Activated CD4-positive, alpha-beta T cell treated with anti-CD3 and anti-CD28 coated beads, Interleukin-2, amount 50 U/mL, for 16 hours (primary cell): ENCODE results near the gene TGM4.

Experiments
- DNase-seq: peaks from one replicate; pipeline ENCODE4 v3.0.0-alpha.2; 2020

Gene TGM4

GRCh38 chr3:44883213-44883955 is 9.0 kb downstream of the TGM4 start:
- no peak for DNase-seq

DNA sequence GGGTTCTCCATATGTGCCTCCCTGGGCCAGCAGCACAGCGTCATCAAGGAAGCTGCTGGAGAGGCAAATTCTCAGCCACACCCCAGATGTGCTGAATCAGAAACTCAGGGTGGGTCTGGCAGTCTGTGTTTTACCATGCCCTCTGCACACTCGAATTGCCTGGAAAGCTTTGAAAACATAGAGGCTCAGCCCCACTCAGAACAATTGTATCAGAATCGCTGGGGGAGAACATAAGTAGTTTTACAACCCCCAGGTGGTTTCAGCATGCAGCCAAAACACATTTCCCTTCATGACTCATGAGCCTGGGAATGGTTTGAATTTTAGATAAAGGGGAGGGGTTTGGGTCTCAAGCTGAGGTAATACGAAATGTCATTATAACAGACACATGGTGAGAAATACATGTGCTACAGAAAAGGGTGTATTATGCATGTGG is 9.6 kb downstream of the TGM4 start:
- DNase-seq = no peak

DNA sequence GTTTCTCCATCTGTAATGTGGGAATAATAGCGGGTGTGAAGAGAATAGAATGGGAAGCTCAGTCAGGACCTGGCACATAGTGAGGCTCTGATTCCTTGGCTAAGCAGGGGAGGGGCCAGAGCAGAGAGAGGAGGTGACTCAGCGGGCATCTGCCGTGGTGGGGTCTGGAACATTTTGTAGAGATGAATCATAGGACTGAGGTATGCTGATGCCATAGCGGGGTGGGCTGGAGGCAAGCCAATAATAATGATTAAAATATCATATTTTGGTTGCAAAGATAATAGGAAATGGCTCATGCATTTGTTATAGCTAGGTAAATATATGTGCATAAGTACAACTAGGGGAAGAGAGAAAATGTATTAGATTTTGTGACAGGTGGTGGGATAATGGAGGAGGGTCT is 11.2 kb downstream of the TGM4 start:
- DNase-seq = no peak

GRCh38 chr3:44886561-44886960 is 12.2 kb downstream of the TGM4 start:
- no peak for DNase-seq

- DNase-seq = no peak
Measured at GRCh38 chr3:44887101-44887500, 12.7 kb downstream of the TGM4 start.

GRCh38 chr3:44890258-44890657 is 15.8 kb downstream of the TGM4 start:
- DNase-seq = no peak

DNA sequence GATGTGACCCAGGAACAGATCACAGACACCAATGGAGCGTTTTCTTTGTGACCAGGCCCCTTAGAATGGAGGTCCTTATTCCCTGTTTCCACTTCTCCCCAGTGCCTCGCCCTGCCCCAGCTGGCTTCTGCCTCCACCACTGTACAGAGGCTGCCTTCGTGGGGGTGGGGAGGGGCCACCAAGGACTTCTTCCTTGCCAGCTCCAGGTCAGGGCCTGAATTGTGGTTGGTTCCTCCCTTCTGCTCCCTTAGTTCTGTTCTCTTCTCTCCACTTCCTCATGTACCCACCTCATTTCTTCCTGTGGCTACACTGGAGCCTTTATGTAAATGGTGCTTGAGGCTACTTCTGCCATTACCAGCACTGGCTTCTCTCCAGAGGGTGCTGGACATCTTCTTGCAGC is 16.4 kb downstream of the TGM4 start:
- DNase-seq = no peak

- no peak for DNase-seq
Measured at GRCh38 chr3:44892689-44893088, 18.3 kb downstream of the TGM4 start.

DNA sequence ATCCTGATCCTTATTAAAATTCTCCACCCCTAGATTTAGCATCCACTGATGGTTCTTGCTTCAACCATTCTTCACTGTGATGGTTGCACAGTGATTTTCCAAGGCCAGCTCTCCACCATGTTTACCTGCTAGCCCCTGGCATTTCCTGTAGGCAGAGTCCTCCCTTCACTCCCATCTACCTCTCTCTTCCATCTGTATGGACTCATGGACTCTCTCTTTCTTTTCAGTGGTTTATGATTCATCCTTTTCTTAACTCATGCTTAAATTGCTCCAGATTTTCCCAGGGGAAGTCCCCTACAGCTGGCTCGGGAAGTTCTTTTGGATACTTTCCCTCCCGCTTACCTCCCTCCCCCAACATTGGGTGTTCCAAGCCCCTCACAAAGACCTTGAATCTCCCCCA is 18.7 kb downstream of the TGM4 start:
- no peak for DNase-seq

GRCh38 chr3:44894485-44894884 is 20.1 kb downstream of the TGM4 start:
- no peak for DNase-seq

DNA sequence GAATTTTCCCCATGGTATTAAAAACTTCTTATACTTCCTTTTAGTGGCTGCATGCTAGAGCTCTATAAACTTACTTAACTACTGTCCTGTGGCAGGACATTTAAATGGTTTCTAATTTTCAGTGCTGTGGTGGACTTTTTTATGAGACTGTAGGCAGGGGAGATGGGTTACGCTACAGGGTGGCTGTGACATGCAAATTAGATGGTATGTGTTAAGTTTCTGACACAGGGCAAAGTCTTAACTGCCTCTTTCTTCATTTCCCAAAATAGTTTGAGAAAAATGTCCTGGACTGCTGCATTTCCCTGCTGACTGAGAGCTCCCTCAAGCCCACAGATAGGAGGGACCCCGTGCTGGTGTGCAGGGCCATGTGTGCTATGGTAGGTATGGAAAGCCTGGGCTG is 22.0 kb downstream of the TGM4 start:
- DNase-seq = no peak

DNA sequence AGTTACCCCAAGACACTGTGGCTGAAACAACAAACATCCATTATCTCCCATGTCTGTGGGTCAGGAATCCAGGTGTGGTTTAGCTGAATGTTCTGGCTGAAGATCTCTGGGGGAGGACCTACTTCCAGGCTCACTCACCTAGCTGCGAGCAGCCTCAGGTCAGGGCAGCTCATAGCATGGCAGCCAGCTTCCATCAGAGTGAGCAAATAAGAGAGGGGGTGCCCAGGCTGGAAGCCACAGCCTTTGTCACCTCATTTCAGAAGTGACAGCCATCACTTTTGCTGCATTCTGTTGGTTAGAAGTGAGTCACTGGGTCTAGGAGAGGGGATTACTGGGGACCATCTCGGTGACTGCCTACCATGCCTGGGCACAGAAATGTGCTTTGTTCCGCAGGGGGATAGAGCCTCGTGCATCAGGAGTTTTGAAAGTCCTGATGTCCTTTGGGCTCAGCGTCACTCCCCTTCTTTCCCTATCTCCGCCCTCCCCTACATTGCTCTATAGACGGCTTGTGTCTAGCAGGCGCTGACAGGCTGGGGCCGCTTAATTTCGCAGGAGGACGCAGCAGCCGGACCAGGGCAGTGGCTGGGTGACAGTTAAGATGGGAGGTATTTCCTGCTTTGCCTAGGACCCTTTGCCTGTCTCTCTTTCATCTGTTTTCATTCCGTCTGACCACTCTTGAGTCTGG is 25.4 kb downstream of the TGM4 start:
- peak; percentile 5 for DNase-seq

GRCh38 chr3:44902628-44903027 is 28.2 kb downstream of the TGM4 start:
- no peak for DNase-seq

DNA sequence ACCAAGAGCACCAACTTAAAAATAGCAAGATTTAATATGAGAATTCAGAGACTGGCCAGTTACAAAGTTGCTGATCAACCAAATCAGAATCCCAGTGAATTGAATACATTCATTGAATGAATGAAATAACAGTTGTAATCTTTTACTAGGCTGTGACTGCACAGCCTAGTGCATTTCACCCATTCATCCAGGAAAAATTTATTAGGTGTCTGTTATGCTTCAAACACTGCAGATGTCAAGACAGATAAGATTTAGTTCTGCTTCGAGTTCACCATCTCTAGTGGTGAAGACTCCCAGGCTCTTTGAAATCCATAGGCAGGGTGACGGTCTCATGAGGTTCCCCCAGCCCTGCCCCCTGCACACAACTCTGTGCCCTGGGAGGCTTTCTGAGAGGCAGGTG is 28.9 kb downstream of the TGM4 start:
- no peak for DNase-seq

- no peak for DNase-seq
Measured at GRCh38 chr3:44903751-44904150, 29.3 kb downstream of the TGM4 start.

DNA sequence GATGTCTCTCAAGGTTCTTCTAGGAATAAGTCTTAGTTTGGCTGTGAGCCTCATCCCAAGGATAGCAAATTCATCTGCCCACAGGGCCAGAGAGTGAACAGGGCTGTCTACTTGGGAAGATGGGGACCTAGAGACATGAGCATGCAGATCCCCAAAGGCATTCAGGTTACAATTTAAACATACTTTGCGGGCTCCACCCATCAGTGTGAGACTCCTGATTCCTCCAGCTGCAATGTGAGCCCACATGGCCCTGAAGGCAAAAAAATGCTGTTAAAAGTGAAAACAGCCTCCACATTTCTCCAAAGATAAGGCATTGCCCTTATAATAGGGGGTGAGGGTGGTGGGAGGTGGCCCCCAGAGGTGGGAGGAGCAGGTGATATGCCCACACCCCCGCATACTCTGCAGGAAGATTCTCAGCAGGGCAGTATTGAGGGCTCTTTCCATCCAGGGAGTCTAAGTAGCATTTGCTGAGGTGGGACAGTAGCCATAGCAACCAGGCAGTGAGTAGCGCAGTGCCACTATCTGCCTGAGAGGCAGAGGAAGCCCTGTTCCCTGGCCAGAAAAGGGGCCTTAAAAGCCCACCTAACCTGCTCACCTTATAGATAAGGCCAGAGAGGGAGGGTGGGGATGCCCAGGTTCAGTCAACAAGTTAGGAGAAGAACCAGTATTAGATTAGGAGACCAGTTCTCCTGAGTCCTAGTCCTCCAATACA is 31.2 kb downstream of the TGM4 start:
- no peak for DNase-seq

DNA sequence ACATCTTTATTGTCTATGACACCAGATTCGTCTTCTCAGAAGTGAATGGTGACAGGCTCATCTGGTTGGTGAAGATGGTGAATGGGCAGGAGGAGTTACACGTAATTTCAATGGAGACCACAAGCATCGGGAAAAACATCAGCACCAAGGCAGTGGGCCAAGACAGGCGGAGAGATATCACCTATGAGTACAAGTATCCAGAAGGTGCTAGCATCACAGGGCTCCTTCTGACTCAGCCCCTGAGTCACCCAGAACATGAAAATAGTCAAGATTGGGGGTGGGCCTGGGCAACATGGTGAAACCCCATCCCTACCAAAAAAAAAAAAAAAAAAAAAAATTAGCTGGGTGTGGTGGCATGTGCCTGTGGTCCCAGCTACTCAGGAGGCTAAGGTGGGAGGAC is 32.6 kb downstream of the TGM4 start:
- DNase-seq = no peak

DNA sequence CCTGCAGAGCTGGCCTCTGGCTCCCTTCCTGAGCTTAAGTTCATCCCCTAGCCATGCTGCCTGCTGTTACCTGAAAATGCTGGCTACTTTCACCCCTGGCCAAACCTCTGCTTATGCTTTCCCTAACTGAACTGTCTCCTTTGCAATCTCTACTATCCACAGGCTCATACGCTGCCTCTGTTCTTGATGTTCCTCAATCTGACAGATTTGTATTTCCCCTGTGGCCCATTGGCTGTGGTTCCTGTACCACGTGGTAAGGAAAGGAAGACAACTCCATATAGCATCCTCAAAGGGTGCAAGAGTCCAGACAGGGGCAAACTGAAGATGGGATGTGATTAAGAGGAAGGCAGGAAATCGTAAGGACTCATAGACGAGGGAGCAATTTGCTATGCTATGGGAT is 33.2 kb downstream of the TGM4 start:
- DNase-seq = no peak

- no peak for DNase-seq
Measured at GRCh38 chr3:44909063-44909462, 34.7 kb downstream of the TGM4 start.

DNA sequence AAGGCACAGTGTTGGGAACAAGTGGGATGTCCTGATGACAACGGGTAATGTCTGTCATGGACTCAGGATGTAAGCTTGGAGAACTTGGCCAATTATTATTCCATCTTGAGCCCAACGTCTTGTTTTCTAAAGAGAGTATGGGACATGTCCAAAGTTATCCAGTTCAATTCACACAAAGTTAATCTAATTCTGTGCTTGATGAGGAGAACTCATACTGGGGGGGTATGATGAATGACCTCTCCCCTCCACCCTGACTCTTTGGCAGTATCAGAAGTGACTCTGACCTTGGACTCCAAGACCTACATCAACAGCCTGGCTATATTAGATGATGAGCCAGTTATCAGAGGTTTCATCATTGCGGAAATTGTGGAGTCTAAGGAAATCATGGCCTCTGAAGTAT is 36.3 kb downstream of the TGM4 start:
- no peak for DNase-seq

- DNase-seq = peak; percentile 48
Measured at GRCh38 chr3:44913868-44914468, 39.6 kb downstream of the TGM4 start.

DNA sequence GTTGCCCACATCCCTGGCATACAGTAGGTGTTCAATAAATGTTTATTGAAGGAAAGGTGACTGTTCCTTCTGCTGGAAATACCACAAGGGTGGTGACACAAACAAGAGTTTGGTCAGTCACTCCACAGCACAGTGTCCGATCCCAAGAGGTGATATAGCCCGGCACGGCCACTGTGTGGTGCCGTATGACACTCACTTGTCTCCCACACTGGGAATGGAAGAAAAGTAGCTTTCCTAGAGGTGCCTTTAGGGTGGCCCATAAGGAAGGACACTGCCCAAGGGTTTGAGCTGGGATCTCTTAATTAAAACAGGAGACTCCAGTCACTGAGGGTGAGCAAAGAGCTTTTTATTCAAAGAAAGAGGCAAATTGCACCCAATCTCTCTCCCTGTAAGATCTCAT is 40.5 kb downstream of the TGM4 start:
- DNase-seq = no peak

GRCh38 chr3:44915702-44916438 is 41.5 kb downstream of the TGM4 start:
- no peak for DNase-seq
